Heart left ventricle (tissue), 13 donors: ENCODE results near the gene CNMD.

Experiments
- CTCF ChIP-seq, 12 donors: fragments of 200-600 bp; sonication (generic) in 4 of 12; IDR thresholded peaks; one replicate each; pipeline versions ENCODE4 v1.5.0 to v1.8.0; 2018 to 2022; ENCODE audit warnings: antibody characterized with exemption in 12 of 12, mild to moderate bottlenecking in 5 of 12
- POLR2A ChIP-seq, 2 donors: fragments of 450-650 bp; IDR thresholded peaks; one replicate each; pipeline ENCODE4 v1.6.1; 2017; ENCODE audit warnings: antibody characterized with exemption in 2 of 2, mild to moderate bottlenecking in 2 of 2, moderate library complexity in 2 of 2
- donor health status: ischemic (EF 13 %, LVEDD 7.1; RV severe dilation, severe dysfunction).
- donor health status: DM: no; HTN: yes; CAD: no.
- donor health status: DM: no; HTN: no; CAD: no.
- donor health status: ischemic (EF 25% LVEDD 6.9; RV normal size, moderate dysfunction).
- donor health status: ischemic (EF 25% LVEDD 5.7; RV mildly dilated, moderate dysfunction).
- donor health status: ischemic (EF 35%, LVEDD 5.7; RV mildly dilated, moderate dysfunction).
- donor health status: nonischemic (EF 11% LVEDD 7.7; RV severe dilation, severe dysfunction).
- donor health status: DM: yes; HTN: yes; CAD: no.
- donor health status: PGD.
- donor health status: ischemic (EF 29% LVEDD 5.4; RV normal size, mild dysfunction).
- donor health status: nonischemic (EF 23%, LVEDD 6.1; RV moderate dilation, normal function).

GRCh38 chr13:52758114-52758513 lies 18.5 kb upstream of the CNMD start:
- no peak for TF ChIP-seq CTCF (IDR thresholded peaks at IDR 0.05)
- TF ChIP-seq POLR2A (IDR thresholded peaks at IDR 0.05), result no peak
